ENCODE measurements around the gene APOC4. TPM values are rescaled to one million over a fixed set of nuclear protein-coding genes. Genes with fewer than 3 reads are reported as not detected.
"Not testable (repeated sequence)": the region's sequence is repeated elsewhere in the genome, so short reads cannot be mapped to it uniquely, and the experiment has no call there.

The APOC4 gene
- total RNA-seq, 4 donors from 2014 or later: not detected

- intact Hi-C loops (cut with DNase I): no loop called here
- no peak for DNase-seq
- no peak overlapping the region for H3K4me3 ChIP-seq
- no peaks in the 10 kb centered on the region for H3K36me3 ChIP-seq
- peaks cover 0 to 8% (median 0%) of the 10 kb centered on the region in 4 donors for H3K27me3 ChIP-seq
- peaks cover 6 to 39% (median 15%) of the 10 kb centered on the region in 3 donors for H3K4me1 ChIP-seq
- H3K9me3 ChIP-seq: no peaks in the 10 kb centered on the region
- TF ChIP-seq POLR2A (IDR thresholded peaks at IDR 0.05) (no peak), CTCF (IDR thresholded peaks at IDR 0.05) (no peak)
- WGBS, 2 donors: 45 to 58% methylated on average over 8 of the region's 8 CpGs
- peak overlapping the region in 3 of 4 donors; percentile 50 to 75 (median 68) for H3K27ac ChIP-seq
Measured at GRCh38 chr19:44925114-44925891, 16.7 kb upstream of the APOC4 start.

- Histone ChIP-seq H3K4me3 (peak overlapping the region in 2 of 4 donors; percentile 26 to 50), H3K4me1 (peaks cover 6 to 39% (median 15%) of the 10 kb centered on the region in 3 donors), H3K27ac (peak overlapping the region in 3 of 4 donors; percentile 18 to 58 (median 52))
- H3K27me3 ChIP-seq; DNase-seq; H3K36me3 ChIP-seq; H3K9me3 ChIP-seq; intact Hi-C loops (cut with DNase I): not testable (repeated sequence)
- 52 to 76% methylated on average over 8 to 13 of the region's 19 CpGs for WGBS, 2 donors
Measured at GRCh38 chr19:44926245-44927077, 15.6 kb upstream of the APOC4 start.

- 0 to 70% methylated on average over 2 of the region's 5 CpGs for WGBS, 2 donors
- Histone ChIP-seq H3K4me3 (no peak overlapping the region), H3K9me3 (no peaks in the 10 kb centered on the region), H3K27me3 (peaks cover 0 to 8% (median 0%) of the 10 kb centered on the region in 4 donors), H3K4me1 (peaks cover 6 to 39% (median 15%) of the 10 kb centered on the region in 3 donors), H3K36me3 (no peaks in the 10 kb centered on the region), H3K27ac (peak overlapping the region in 3 of 4 donors; percentile 17 to 52 (median 19))
- TF ChIP-seq CTCF (IDR thresholded peaks at IDR 0.05) (no peak), POLR2A (IDR thresholded peaks at IDR 0.05) (no peak)
- DNase-seq: no peak
- intact Hi-C loops (cut with DNase I): no loop called here
Measured at GRCh38 chr19:44927746-44928145, 14.3 kb upstream of the APOC4 start.

GRCh38 chr19:44930088-44930487 lies 11.9 kb upstream of the APOC4 start:
- WGBS, 2 donors: 76 to 86% methylated on average over 7 of the region's 7 CpGs
- no peak for DNase-seq
- Histone ChIP-seq H3K27ac (no peak overlapping the region), H3K9me3 (no peaks in the 10 kb centered on the region), H3K4me1 (peaks cover 6 to 27% (median 11%) of the 10 kb centered on the region in 3 donors), H3K36me3 (no peaks in the 10 kb centered on the region), H3K4me3 (no peak overlapping the region), H3K27me3 (peaks cover 0 to 8% (median 0%) of the 10 kb centered on the region in 4 donors)
- TF ChIP-seq CTCF (IDR thresholded peaks at IDR 0.05) (no peak), POLR2A (IDR thresholded peaks at IDR 0.05) (no peak)
- intact Hi-C loops (cut with DNase I): no loop called here

GRCh38 chr19:44931541-44931940 lies 10.5 kb upstream of the APOC4 start:
- 85% methylated on average over 4 of the region's 4 CpGs for WGBS, 2 donors
- H3K4me1 ChIP-seq: peaks cover 3 to 12% (median 4%) of the 10 kb centered on the region in 3 donors
- no peak for TF ChIP-seq CTCF (IDR thresholded peaks at IDR 0.05)
- no peak for TF ChIP-seq POLR2A (IDR thresholded peaks at IDR 0.05)
- peaks cover 0 to 2% (median 0%) of the 10 kb centered on the region in 4 donors for H3K27me3 ChIP-seq
- intact Hi-C loops (cut with DNase I): no loop called here
- H3K27ac ChIP-seq: no peak overlapping the region
- H3K4me3 ChIP-seq: no peak overlapping the region
- no peaks in the 10 kb centered on the region for H3K9me3 ChIP-seq
- H3K36me3 ChIP-seq: no peaks in the 10 kb centered on the region
- DNase-seq: no peak
